Measurements from ENCODE around the gene RTEL1.

GRCh38 chr20:63657260-63657936, 714 bp upstream of the RTEL1 start:
- no peak for TF ChIP-seq CTCF (IDR thresholded peaks at IDR 0.05; ENCODE audit: borderline replicate concordance, extremely low read depth, low read length, poor library complexity, severe bottlenecking)
- TF ChIP-seq EZH2 (IDR thresholded peaks at IDR 0.05; ENCODE audit: borderline replicate concordance, low read depth, low read length, severe bottlenecking) = no peak

All from DND-41 (cell line).